DND-41 (cell line): ENCODE results near the gene MCRIP1.

ENCODE experiments used
- CTCF ChIP-seq: IDR thresholded peaks from 2 replicates; pipeline ENCODE4 v1.5.1; 2012; ENCODE audit warnings: borderline replicate concordance, low read length, moderate library complexity, mild to moderate bottlenecking; ENCODE audit not compliant: poor library complexity, severe bottlenecking; ENCODE audit errors: extremely low read depth
- EZH2 ChIP-seq: IDR thresholded peaks from 3 replicates; pipeline ENCODE4 v1.6.1; 2012; ENCODE audit warnings: borderline replicate concordance, low read depth, mild to moderate bottlenecking, moderate library complexity, low read length, inconsistent platforms; ENCODE audit not compliant: severe bottlenecking

GRCh38 chr17:81833160-81833920, at the start of gene MCRIP1:
- no peak for TF ChIP-seq CTCF
- TF ChIP-seq EZH2 = no peak
